HepG2 (cell line): ENCODE results near the gene TNFRSF21. TPM values are rescaled to one million over a fixed set of nuclear protein-coding genes. Genes with fewer than 3 reads are reported as not detected.

ENCODE experiments used
- ATAC-seq: fragments of 200-7000 bp; cut with Tn5 transposase; 3 replicates; pipeline ENCODE4 v1.9.1; 2020; ENCODE audit warnings: mild to moderate bottlenecking, moderate library complexity
- BruUV-seq: library from RNA; stranded (reverse); fragments of 400-500 nt; replicated peaks from 2 replicates; lab custom pipeline; 2021; lab: Mats Ljungman, UMichigan
- CTCF ChIA-PET: fragments of 300-600 bp; formaldehyde crosslinking; extraction: SDS; loops from one replicate; lab custom pipeline; 2021; ENCODE audit warnings: low total read pairs, inconsistent platforms, low intra/inter-chr PET ratio; lab: Yijun Ruan, JAX
- POLR2A ChIA-PET: fragments of 350-600 bp; sonication (Branson Sonifier 250); formaldehyde crosslinking; loops from one replicate; lab custom pipeline; 2020; ENCODE audit warnings: antibody characterized with exemption, inconsistent platforms; lab: Yijun Ruan, JAX
- DNase-seq: peaks from one replicate; pipeline ENCODE4 v3.0.0-alpha.2; 2015; ENCODE audit warnings: low spot score
- FAIRE-seq: peaks from 3 replicates; lab custom pipeline; 2011; peaks lifted over from hg19 to GRCh38; lab: Jason Lieb, UNC
- H2AFZ ChIP-seq: one replicate; pipeline ENCODE4 v1.6.1; 2011; ENCODE audit warnings: low read length, inconsistent platforms
- H3K27ac ChIP-seq: fragments of 300-600 bp; 3 replicates; pipeline ENCODE4 v1.8.0; 2011; ENCODE audit warnings: mixed run types, mild to moderate bottlenecking, mixed read lengths, low read length, inconsistent platforms; ENCODE audit not compliant: insufficient read depth; ENCODE audit errors: extremely low read length
- H3K27me3 ChIP-seq, 2 experiments: fragments of 200-600 bp in 1 of 2; 2 replicates in 1 of 2; 3 replicates in 1 of 2; pipeline versions ENCODE4 v1.6.0 to v1.8.0; 2011; ENCODE audit warnings: low read length in 2 of 2, mild to moderate bottlenecking in 2 of 2, moderate library complexity in 2 of 2, inconsistent platforms in 1 of 2; ENCODE audit not compliant: insufficient read depth in 2 of 2, control insufficient read depth in 1 of 2
- H3K36me3 ChIP-seq, 2 experiments: fragments of 200-600 bp in 1 of 2; replicated peaks in 1 of 2; 2 replicates in 1 of 2; 3 replicates in 1 of 2; pipeline versions ENCODE4 v1.5.1 to v1.8.0; 2011; ENCODE audit warnings: low read length in 2 of 2, inconsistent platforms in 1 of 2; ENCODE audit not compliant: insufficient read depth in 2 of 2, control insufficient read depth in 1 of 2
- H3K4me1 ChIP-seq: 2 replicates; pipeline ENCODE4 v1.5.1; 2012; ENCODE audit warnings: low read length, inconsistent platforms; ENCODE audit not compliant: insufficient read depth
- H3K4me2 ChIP-seq: 2 replicates; pipeline ENCODE4 v1.6.0; 2011; ENCODE audit warnings: low read depth, low read length, inconsistent platforms
- H3K4me3 ChIP-seq, 3 experiments: fragments of 200-600 bp in 1 of 3; sonication (generic), shearing (Covaris generic) in 1 of 3; replicated peaks in 1 of 3; 2 replicates each; pipeline ENCODE4 v1.5.1; 2011 to 2016; ENCODE audit warnings: low read length in 3 of 3, inconsistent platforms in 2 of 3, low read depth in 2 of 3, mild to moderate bottlenecking in 2 of 3, control low read depth in 1 of 3, mixed read lengths in 1 of 3; ENCODE audit not compliant: insufficient read depth in 1 of 3
- H3K79me2 ChIP-seq: one replicate; pipeline ENCODE4 v1.6.1; 2011; ENCODE audit warnings: low read length, inconsistent platforms; ENCODE audit not compliant: insufficient read depth
- H3K9ac ChIP-seq: 2 replicates; pipeline ENCODE4 v1.6.0; 2011; ENCODE audit warnings: mild to moderate bottlenecking, low read depth, low read length, inconsistent platforms; ENCODE audit not compliant: insufficient read depth
- H3K9me3 ChIP-seq: 2 replicates; pipeline ENCODE4 v1.5.1; 2012; ENCODE audit warnings: mild to moderate bottlenecking, low read length
- H4K20me1 ChIP-seq: 2 replicates; pipeline ENCODE4 v1.6.0; 2011; ENCODE audit warnings: inconsistent platforms, mild to moderate bottlenecking, low read length, moderate library complexity; ENCODE audit not compliant: insufficient read depth
- JDP2 ChIP-seq: sonication (generic); formaldehyde crosslinking; IDR thresholded peaks from 2 replicates; pipeline ENCODE4 v1.8.1; 2022; ENCODE audit warnings: missing genetic modification reagents, borderline replicate concordance
- MAZ ChIP-seq, 2 experiments: sonication (generic) in 1 of 2; formaldehyde crosslinking in 1 of 2; IDR thresholded peaks; 2 replicates each; pipeline versions ENCODE4 v1.5.0 to v1.6.1; 2012 to 2020; ENCODE audit warnings: low read depth in 2 of 2, mild to moderate bottlenecking in 2 of 2, borderline replicate concordance in 1 of 2, improper control_type of control experiment in 1 of 2, low read length in 1 of 2, missing genetic modification reagents in 1 of 2, moderate library complexity in 1 of 2
- MTA1 ChIP-seq: sonication (generic); formaldehyde crosslinking; IDR thresholded peaks from 2 replicates; pipeline ENCODE4 v1.4.0; 2020; ENCODE audit warnings: missing genetic modification reagents, mild to moderate bottlenecking, borderline replicate concordance
- NRL ChIP-seq: sonication (generic); formaldehyde crosslinking; IDR thresholded peaks from 2 replicates; pipeline ENCODE4 v1.5.0; 2020; ENCODE audit warnings: missing genetic modification reagents, mild to moderate bottlenecking, moderate library complexity, borderline replicate concordance
- ZC3H13 ChIP-seq: sonication (generic); formaldehyde crosslinking; IDR thresholded peaks from 2 replicates; pipeline ENCODE4 v1.8.1; 2023; ENCODE audit warnings: mild to moderate bottlenecking, missing genetic modification reagents, moderate library complexity
- ZNF607 ChIP-seq: sonication (generic); formaldehyde crosslinking; IDR thresholded peaks from 2 replicates; pipeline ENCODE4 v1.5.1; 2020; ENCODE audit warnings: missing genetic modification reagents, mild to moderate bottlenecking, borderline replicate concordance
- ZNF670 ChIP-seq: sonication (generic); formaldehyde crosslinking; IDR thresholded peaks from 2 replicates; pipeline ENCODE4 v1.8.0; 2022; ENCODE audit warnings: mild to moderate bottlenecking, missing genetic modification reagents, borderline replicate concordance
- ZNF713 ChIP-seq: sonication (generic); formaldehyde crosslinking; IDR thresholded peaks from 2 replicates; pipeline ENCODE4 v1.4.0; 2020; ENCODE audit warnings: mild to moderate bottlenecking, missing genetic modification reagents
- WGBS: methylation state at CpG from one replicate; pipeline ENCODE4 v1.1.6; 2017; ENCODE audit warnings: low lambda C conversion rate; 5-methylcytosine and 5-hydroxymethylcytosine counted together
- in situ Hi-C: cut with HindIII; loops from 2 replicates; pipeline ENCODE4 v1.10.0; 2017; ENCODE audit warnings: low pct_unique_long_range_greater_than_20kb; ENCODE audit not compliant: extremely low pct_ligation_motif_present
- intact Hi-C: fragments of 100-400 bp; cut with micrococcal nuclease; formaldehyde crosslinking; loops from one replicate; pipeline ENCODE4 v1.10.0; 2022; ENCODE audit not compliant: unreplicated experiment
- polyA plus RNA-seq, 8 experiments: library from polyadenylated mRNA; depleted of rRNA in 3 of 8; stranded (reverse) in 7 of 8; unstranded in 1 of 8; fragments of >200 nt; fragmentation: Illumina TruSeq in 4 of 8; extraction: Trizol in 4 of 8; gene quantifications; 2 replicates each; pipeline versions ENCODE4 v1.2.1 to v1.2.3, GENCODE V29; 2011 to 2016; ENCODE audit warnings: low read depth in 4 of 8, missing spikeins in 1 of 8, mixed read lengths in 1 of 8; ENCODE audit not compliant: insufficient read depth in 1 of 8
- total RNA-seq, 5 experiments: library from RNA; depleted of rRNA; stranded (reverse); fragments of >200 nt; fragmentation: Illumina TruSeq; extraction: Trizol; gene quantifications; 2 replicates each; pipeline ENCODE4 v1.2.3, GENCODE V29; 2016; ENCODE audit warnings: low read depth in 1 of 5
- TF ChIP-seq, protein P1 (sequence below): sonication (generic); formaldehyde crosslinking; IDR thresholded peaks from 2 replicates; pipeline ENCODE4 v1.8.1; 2023; ENCODE audit warnings: mild to moderate bottlenecking, missing genetic modification reagents
- TF ChIP-seq, protein P2 (sequence below): IDR thresholded peaks from 2 replicates; pipeline ENCODE4 v1.6.1; 2016; ENCODE audit warnings: missing biosample characterization, missing genetic modification reagents, low read depth
- TF ChIP-seq, protein P3 (sequence below): sonication (generic); formaldehyde crosslinking; conservative IDR thresholded peaks from 2 replicates; pipeline ENCODE4 v1.4.0; 2020; ENCODE audit warnings: missing genetic modification reagents
- TF ChIP-seq, protein P4 (sequence below): sonication (generic); formaldehyde crosslinking; IDR thresholded peaks from 2 replicates; pipeline ENCODE4 v1.4.0; 2020; ENCODE audit warnings: missing genetic modification reagents
- TF ChIP-seq, protein P5 (sequence below): sonication (generic); formaldehyde crosslinking; IDR thresholded peaks from 2 replicates; pipeline ENCODE4 v1.4.0; 2020; ENCODE audit warnings: missing genetic modification reagents, borderline replicate concordance

The TNFRSF21 gene
- total and polyA plus RNA-seq, 2 of the 13 experiments (the other 11 are each of a cell fraction or from before 2014, with no cell fraction given), result 24.8 to 46.3 TPM

DNA sequence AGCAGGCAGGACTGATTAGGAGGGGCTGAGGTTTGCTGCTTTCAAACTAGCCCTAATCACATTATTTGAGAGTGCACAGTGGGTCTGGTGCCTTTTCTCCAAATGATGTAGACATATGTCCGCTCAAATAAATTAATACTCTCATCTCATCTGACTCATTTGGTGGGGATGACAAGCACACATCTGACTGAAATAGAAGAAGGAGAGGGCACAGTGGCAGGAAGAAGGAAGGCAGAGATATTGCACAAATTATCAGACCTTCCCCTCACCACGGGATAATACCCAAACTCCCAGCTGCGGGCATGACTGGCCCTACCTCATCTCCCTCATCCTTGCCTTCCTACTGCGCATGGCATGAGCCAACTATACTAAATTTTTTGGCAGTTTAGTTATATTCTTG is 33.9 kb upstream of the TNFRSF21 start:
- in situ Hi-C loops, result no loop called here
- no peak for TF ChIP-seq ZNF713 (CRISPR knock-in tag)
- no peak for TF ChIP-seq ZNF670 (CRISPR knock-in tag)
- TF ChIP-seq, protein P1, sequence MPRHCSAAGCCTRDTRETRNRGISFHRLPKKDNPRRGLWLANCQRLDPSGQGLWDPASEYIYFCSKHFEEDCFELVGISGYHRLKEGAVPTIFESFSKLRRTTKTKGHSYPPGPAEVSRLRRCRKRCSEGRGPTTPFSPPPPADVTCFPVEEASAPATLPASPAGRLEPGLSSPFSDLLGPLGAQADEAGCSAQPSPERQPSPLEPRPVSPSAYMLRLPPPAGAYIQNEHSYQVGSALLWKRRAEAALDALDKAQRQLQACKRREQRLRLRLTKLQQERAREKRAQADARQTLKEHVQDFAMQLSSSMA (CRISPR knock-in tag), result no peak
- TF ChIP-seq, protein P2, sequence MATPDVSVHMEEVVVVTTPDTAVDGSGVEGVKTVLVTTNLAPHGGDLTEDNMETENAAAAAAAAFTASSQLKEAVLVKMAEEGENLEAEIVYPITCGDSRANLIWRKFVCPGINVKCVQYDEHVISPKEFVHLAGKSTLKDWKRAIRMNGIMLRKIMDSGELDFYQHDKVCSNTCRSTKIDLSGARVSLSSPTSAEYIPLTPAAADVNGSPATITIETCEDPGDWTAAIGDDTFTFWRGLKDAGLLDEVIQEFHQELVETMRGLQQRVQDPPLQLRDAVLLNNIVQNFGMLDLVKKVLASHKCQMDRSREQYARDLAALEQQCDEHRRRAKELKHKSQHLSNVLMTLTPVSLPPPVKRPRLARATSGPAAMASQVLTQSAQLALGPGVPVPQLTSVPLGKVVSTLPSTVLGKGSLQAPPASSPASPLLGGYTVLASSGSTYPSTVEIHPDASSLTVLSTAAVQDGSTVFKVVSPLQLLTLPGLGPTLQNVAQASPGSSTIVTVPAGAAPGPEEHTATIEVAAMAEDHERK (CRISPR knock-in tag), result no peak
- TF ChIP-seq NRL (CRISPR knock-in tag), result no peak
- TF ChIP-seq, protein P3, sequence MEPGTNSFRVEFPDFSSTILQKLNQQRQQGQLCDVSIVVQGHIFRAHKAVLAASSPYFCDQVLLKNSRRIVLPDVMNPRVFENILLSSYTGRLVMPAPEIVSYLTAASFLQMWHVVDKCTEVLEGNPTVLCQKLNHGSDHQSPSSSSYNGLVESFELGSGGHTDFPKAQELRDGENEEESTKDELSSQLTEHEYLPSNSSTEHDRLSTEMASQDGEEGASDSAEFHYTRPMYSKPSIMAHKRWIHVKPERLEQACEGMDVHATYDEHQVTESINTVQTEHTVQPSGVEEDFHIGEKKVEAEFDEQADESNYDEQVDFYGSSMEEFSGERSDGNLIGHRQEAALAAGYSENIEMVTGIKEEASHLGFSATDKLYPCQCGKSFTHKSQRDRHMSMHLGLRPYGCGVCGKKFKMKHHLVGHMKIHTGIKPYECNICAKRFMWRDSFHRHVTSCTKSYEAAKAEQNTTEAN, result no peak
- no peak for TF ChIP-seq JDP2 (CRISPR knock-in tag)
- TF ChIP-seq MTA1, result no peak
- no peak for TF ChIP-seq ZC3H13 (CRISPR knock-in tag)
- TF ChIP-seq MAZ (IDR thresholded peaks at IDR 0.05; ENCODE audit: borderline replicate concordance, low read depth, low read length), result no peak
- no peak for TF ChIP-seq MAZ (CRISPR knock-in tag; IDR thresholded peaks at IDR 0.05; ENCODE audit: low read depth)
- TF ChIP-seq, protein P4, sequence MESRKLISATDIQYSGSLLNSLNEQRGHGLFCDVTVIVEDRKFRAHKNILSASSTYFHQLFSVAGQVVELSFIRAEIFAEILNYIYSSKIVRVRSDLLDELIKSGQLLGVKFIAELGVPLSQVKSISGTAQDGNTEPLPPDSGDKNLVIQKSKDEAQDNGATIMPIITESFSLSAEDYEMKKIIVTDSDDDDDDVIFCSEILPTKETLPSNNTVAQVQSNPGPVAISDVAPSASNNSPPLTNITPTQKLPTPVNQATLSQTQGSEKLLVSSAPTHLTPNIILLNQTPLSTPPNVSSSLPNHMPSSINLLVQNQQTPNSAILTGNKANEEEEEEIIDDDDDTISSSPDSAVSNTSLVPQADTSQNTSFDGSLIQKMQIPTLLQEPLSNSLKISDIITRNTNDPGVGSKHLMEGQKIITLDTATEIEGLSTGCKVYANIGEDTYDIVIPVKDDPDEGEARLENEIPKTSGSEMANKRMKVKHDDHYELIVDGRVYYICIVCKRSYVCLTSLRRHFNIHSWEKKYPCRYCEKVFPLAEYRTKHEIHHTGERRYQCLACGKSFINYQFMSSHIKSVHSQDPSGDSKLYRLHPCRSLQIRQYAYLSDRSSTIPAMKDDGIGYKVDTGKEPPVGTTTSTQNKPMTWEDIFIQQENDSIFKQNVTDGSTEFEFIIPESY (CRISPR knock-in tag), result no peak
- TF ChIP-seq ZNF607 (CRISPR knock-in tag), result no peak
- TF ChIP-seq, protein P5, sequence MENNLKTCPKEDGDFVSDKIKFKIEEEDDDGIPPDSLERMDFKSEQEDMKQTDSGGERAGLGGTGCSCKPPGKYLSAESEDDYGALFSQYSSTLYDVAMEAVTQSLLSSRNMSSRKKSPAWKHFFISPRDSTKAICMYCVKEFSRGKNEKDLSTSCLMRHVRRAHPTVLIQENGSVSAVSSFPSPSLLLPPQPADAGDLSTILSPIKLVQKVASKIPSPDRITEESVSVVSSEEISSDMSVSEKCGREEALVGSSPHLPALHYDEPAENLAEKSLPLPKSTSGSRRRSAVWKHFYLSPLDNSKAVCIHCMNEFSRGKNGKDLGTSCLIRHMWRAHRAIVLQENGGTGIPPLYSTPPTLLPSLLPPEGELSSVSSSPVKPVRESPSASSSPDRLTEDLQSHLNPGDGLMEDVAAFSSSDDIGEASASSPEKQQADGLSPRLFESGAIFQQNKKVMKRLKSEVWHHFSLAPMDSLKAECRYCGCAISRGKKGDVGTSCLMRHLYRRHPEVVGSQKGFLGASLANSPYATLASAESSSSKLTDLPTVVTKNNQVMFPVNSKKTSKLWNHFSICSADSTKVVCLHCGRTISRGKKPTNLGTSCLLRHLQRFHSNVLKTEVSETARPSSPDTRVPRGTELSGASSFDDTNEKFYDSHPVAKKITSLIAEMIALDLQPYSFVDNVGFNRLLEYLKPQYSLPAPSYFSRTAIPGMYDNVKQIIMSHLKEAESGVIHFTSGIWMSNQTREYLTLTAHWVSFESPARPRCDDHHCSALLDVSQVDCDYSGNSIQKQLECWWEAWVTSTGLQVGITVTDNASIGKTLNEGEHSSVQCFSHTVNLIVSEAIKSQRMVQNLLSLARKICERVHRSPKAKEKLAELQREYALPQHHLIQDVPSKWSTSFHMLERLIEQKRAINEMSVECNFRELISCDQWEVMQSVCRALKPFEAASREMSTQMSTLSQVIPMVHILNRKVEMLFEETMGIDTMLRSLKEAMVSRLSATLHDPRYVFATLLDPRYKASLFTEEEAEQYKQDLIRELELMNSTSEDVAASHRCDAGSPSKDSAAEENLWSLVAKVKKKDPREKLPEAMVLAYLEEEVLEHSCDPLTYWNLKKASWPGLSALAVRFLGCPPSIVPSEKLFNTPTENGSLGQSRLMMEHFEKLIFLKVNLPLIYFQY (CRISPR knock-in tag), result no peak

More for the DNA sequence above, 33.9 kb upstream of the TNFRSF21 start:
- Histone ChIP-seq H3K9ac (no peak overlapping the region), H3K79me2 (no peaks in the 10 kb centered on the region), H3K27ac (no peak overlapping the region), H2AFZ (no peak overlapping the region), H3K4me3 (no peak overlapping the region), H3K4me2 (no peak overlapping the region), H3K27me3 (peaks cover 0 to 2% of the 10 kb centered on the region in 2 experiments; a peak in 2 of 5 replicates), H3K36me3 (no peaks in the 10 kb centered on the region), H3K4me1 (no peaks in the 10 kb centered on the region), H3K9me3 (no peaks in the 10 kb centered on the region), H4K20me1 (no peaks in the 10 kb centered on the region)
- WGBS, result 17% methylated on average over 4 of the region's 4 CpGs
- intact Hi-C loops, result no loop called here
- BruUV-seq, result no TSS peak
- ChIA-PET CTCF (no interaction called here), POLR2A (no interaction called here)
- no peak for ATAC-seq
- DNase-seq, result no peak
- FAIRE-seq, result no peak
